Islet of Langerhans (tissue), 1 donor: Measurements from ENCODE around the gene CDC26.
"Not testable (repeated sequence)": the region's sequence is repeated elsewhere in the genome, so short reads cannot be mapped to it uniquely, and the experiment has no call there.

Source experiments
- FAIRE-seq: peaks from one replicate; lab custom pipeline; 2011; peaks lifted over from hg19 to GRCh38; lab: Jason Lieb, UNC

The CDC26 gene

GRCh38 chr9:113238202-113238858, 37.0 kb downstream of the CDC26 start:
- FAIRE-seq, result no peak

- no peak for FAIRE-seq
Measured at GRCh38 chr9:113237026-113237425, 38.3 kb downstream of the CDC26 start.

- FAIRE-seq, result not testable (repeated sequence)
Measured at GRCh38 chr9:113235701-113236255, 39.6 kb downstream of the CDC26 start.

- FAIRE-seq, result no peak
Measured at GRCh38 chr9:113231701-113232100, 43.7 kb downstream of the CDC26 start.

- no peak for FAIRE-seq
Measured at GRCh38 chr9:113228130-113228665, 47.2 kb downstream of the CDC26 start.

- no peak for FAIRE-seq
Measured at GRCh38 chr9:113227436-113227835, 47.9 kb downstream of the CDC26 start.

GRCh38 chr9:113223963-113224362, 51.4 kb downstream of the CDC26 start:
- no peak for FAIRE-seq

GRCh38 chr9:113222482-113222841, 52.9 kb downstream of the CDC26 start:
- no peak for FAIRE-seq

GRCh38 chr9:113221800-113222481, 53.4 kb downstream of the CDC26 start:
- no peak for FAIRE-seq

GRCh38 chr9:113221003-113221799, 54.2 kb downstream of the CDC26 start, which contains the start of the genes FKBP15 and SLC31A1:
Gene FKBP15 (minus strand): TSS chr9:113221277. CDS start chr9:113221243, 34 bp downstream.
Gene SLC31A1 (plus strand): TSS chr9:113221544. CDS start chr9:113256149, 34,605 bp downstream.
- FAIRE-seq, result no peak

GRCh38 chr9:113220467-113221002, 54.8 kb downstream of the CDC26 start:
- FAIRE-seq, result no peak

- no peak for FAIRE-seq
Measured at GRCh38 chr9:113219969-113220368, 55.4 kb downstream of the CDC26 start.

- no peak for FAIRE-seq
Measured at GRCh38 chr9:113219186-113219936, 56.0 kb downstream of the CDC26 start.
